Aorta (tissue), 5 donors: ENCODE results near the gene BMP4. TPM values are rescaled to one million over a fixed set of nuclear protein-coding genes. Genes with fewer than 3 reads are reported as not detected.
A peak's percentile ranks its signal among the peaks of the same experiment; 100 is the strongest.

Experiments
- ATAC-seq: fragments of 200-7000 bp; cut with Tn5 transposase; one replicate; pipeline ENCODE4 v1.9.1; 2022; ENCODE audit warnings: moderate library complexity; ENCODE audit not compliant: low FRiP score
- DNase-seq, 2 donors: peaks; one replicate each; pipeline ENCODE4 v3.0.0-alpha.2; 2020
- H3K27ac ChIP-seq, 2 donors: one replicate each; pipeline ENCODE4 v1.5.1; 2013; ENCODE audit warnings: low read length in 2 of 2, mild to moderate bottlenecking in 2 of 2, moderate library complexity in 2 of 2, control low read depth in 1 of 2, inconsistent platforms in 1 of 2, low read depth in 1 of 2
- H3K27me3 ChIP-seq, 2 donors: one replicate each; pipeline ENCODE4 v1.6.1; 2013; ENCODE audit warnings: control low read depth in 1 of 2, low read length in 1 of 2, mild to moderate bottlenecking in 1 of 2, moderate library complexity in 1 of 2; ENCODE audit not compliant: insufficient read depth in 2 of 2, control insufficient read depth in 1 of 2
- H3K36me3 ChIP-seq, 2 donors: one replicate each; pipeline ENCODE4 v1.6.1; 2013; ENCODE audit warnings: control low read depth in 1 of 2, low read length in 1 of 2, mild to moderate bottlenecking in 1 of 2; ENCODE audit not compliant: insufficient read depth in 2 of 2, control insufficient read depth in 1 of 2
- H3K4me1 ChIP-seq, 2 donors: one replicate each; pipeline ENCODE4 v1.6.1; 2013; ENCODE audit warnings: low read length in 2 of 2, control low read depth in 1 of 2, mild to moderate bottlenecking in 1 of 2, moderate library complexity in 1 of 2; ENCODE audit not compliant: insufficient read depth in 2 of 2, control insufficient read depth in 1 of 2
- H3K4me3 ChIP-seq, 2 donors: one replicate each; pipeline ENCODE4 v1.5.1; 2013; ENCODE audit warnings: low read length in 2 of 2, control low read depth in 1 of 2, mild to moderate bottlenecking in 1 of 2
- H3K9me3 ChIP-seq: one replicate; pipeline ENCODE4 v1.6.1; 2013; ENCODE audit warnings: mild to moderate bottlenecking, low read length; ENCODE audit not compliant: control insufficient read depth
- WGBS, 2 donors: extraction: QIAGEN DNeasy Blood & Tissue Kit; methylation state at CpG; one replicate each; pipeline ENCODE4 v1.1.7; 2013; 5-methylcytosine and 5-hydroxymethylcytosine counted together
- intact Hi-C, 2 donors: fragments of 100-400 bp; cut with DNase I; formaldehyde crosslinking; loops; one replicate each; pipeline versions ENCODE4 v1.14.2 to v1.15.0; 2022
- long read RNA-seq, 2 donors: library from polyadenylated mRNA; unstranded; transcript quantifications; one replicate each; pipeline ENCODE4 v2.0.0, GENCODE V29; 2020 to 2021
- polyA plus RNA-seq, 2 donors: library from polyadenylated mRNA; stranded (reverse); fragments of 200-250 nt; gene quantifications; one replicate each; pipeline ENCODE4 v1.2.3, GENCODE V29; 2013
- total RNA-seq, 2 donors: library from RNA; stranded (reverse); fragmentation: NEBNext Ultra II Directional; extraction: Animal tissue kit (Norgen Biotek cat#: 25700); gene quantifications; one replicate each; pipeline ENCODE4 v1.2.1, GENCODE V29; 2021
- donor health status: healthy with polysubstance abuse.
- donor health status: Bipolar disorder and iron deficiency.
- donor health status: DM: no; HTN: no; CAD: no.
- donor health status: DM: no; HTN: no; CAD: no.
- donor health status: DM: yes; HTN: yes; CAD: no.

BMP4 gene
- total RNA-seq: 10 to 100 TPM in 1 of 2 donors, 1 to 10 TPM in 1; 7.8 to 28.5 TPM
- polyA plus RNA-seq: 10 to 100 TPM in 1 of 2 donors, 1 to 10 TPM in 1; 9.1 to 16.6 TPM
- long read RNA-seq, donor 1, transcript BMP4-206 (4 exons, 1,708 nt): minor isoform, 11 of 38 reads
- long read RNA-seq, donor 1, transcript BMP4-201 (4 exons, 1,917 nt): major isoform, 17 of 38 reads
- long read RNA-seq, donor 1, partial matches to known transcripts: 2 of 38 reads
- long read RNA-seq, donor 1, other reads (novel, unspliced or antisense): 4 of 38 reads
- long read RNA-seq, donor 2, transcript BMP4-206 (4 exons, 1,708 nt): major isoform, 7 of 20 reads
- long read RNA-seq, donor 2, partial matches to known transcripts: 1 of 20 reads
- long read RNA-seq, donor 2, other reads (novel, unspliced or antisense): 6 of 20 reads

DNA sequence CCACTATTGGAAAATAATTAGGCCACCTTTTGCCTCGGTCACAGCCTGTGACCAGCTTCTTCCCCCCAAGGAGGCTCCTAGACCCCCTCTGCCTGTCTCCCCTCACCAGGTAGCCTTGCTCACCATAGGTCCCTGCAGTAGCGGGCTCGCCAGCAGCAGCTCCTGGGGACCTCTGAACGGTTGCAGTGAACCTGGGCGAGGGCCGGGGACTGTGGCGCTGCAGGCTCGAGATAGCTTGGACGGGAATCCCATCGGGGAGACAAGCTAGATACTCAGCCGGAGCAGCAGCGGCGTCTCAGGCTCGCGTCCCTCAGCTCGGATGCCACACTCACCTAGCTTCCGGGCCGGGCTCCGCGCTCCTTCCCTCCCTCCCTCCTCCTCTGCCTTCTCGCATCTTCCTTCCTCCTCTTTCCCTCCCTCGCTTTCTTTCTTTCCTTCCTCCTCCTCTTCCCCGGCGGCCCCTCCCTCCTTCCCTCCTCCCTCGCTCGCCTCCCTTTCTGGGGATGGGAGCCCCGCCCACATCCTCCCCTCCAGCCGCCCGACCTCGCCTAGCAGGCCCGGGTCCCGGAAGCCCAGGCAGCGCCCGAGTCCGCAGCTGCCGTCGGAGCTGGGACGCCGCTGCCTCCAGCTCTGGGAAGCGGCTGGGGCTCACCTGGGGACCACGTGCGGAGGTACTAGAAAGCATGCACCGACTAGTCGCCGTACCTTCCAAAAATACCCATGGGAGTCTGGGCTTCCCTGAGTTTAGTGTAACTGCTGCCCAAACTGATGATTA is at the start of gene BMP4:
Gene BMP4 (minus strand): TSS at position 399 of the 775 bp plus-strand sequence. CDS start 4,603 bp downstream, outside the sequence.
- intact Hi-C loops: loop anchor here (5.0 to 10.0 kb wide), 3 partner anchors 216 to 378 kb away; no protein-coding TSS in a partner anchor
- ATAC-seq: peak; percentile 79
- no peaks in the 10 kb centered on the region for H3K27me3 ChIP-seq
- peak; percentile 91 to 92 for DNase-seq
- peak within 1 kb of the TSS in 1 of 2 donors; percentile 29 for H3K27ac ChIP-seq
- no peaks in the 10 kb centered on the region for H3K9me3 ChIP-seq
- peak within 1 kb of the TSS; percentile 55 to 72 for H3K4me3 ChIP-seq
- WGBS, 2 donors: 12 to 13% methylated on average over 44 to 45 of the region's 45 CpGs
- no peaks in the 10 kb centered on the region for H3K36me3 ChIP-seq
- no peaks in the 10 kb centered on the region for H3K4me1 ChIP-seq

DNA sequence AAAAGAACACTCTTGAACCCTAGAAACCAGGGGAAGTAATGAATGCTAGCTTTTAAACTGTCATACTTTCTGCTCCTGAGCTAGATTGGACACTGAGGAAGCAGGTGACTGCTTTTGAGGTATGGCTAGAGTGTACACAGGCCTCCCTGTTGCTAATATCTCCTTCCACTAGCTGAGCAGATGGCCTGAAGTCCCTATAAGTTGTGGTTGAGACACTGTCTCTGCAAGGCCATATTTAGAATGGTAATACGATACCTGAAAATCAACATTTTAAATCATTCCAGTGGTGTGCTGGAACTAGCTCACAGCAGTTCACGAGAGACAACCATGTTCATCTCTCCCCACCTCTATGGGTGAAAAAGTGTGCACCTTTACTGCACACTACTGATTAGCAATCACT is 46.4 kb upstream of the BMP4 start:
- Histone ChIP-seq H3K36me3 (no peaks in the 10 kb centered on the region), H3K9me3 (no peaks in the 10 kb centered on the region), H3K4me1 (peaks cover 0 to 3% of the 10 kb centered on the region in 2 donors), H3K4me3 (no peak overlapping the region), H3K27me3 (no peaks in the 10 kb centered on the region), H3K27ac (no peak overlapping the region)
- DNase-seq (no peak), ATAC-seq (no peak)
- intact Hi-C loops: loop anchor here in 1 of 2 donors (5.0 kb wide), 1 partner anchor 51 kb away; no protein-coding TSS in a partner anchor
- WGBS, 2 donors: 91 to 98% methylated on average over 2 of the region's 2 CpGs

DNA sequence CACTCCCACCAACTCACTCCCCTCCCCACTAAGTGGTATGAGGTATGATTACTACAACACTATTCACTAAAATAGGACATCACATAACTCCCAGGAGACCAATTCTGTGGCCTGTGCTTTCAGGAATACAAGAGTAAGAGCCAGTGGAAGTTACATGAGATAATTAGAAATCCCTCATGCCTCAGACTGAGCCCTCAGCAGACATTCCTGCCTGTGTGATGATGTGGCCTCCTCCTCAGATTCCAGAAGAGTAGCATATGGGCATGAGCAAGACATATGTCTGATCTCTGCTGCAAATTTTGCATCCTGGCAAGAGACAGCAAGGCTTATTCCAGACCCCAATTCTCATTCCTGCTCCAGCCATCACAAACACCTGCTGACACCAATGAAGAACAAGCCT is 46.0 kb upstream of the BMP4 start:
- ATAC-seq (no peak), DNase-seq (no peak)
- Histone ChIP-seq H3K4me1 (peaks cover 0 to 3% of the 10 kb centered on the region in 2 donors), H3K4me3 (no peak overlapping the region), H3K27me3 (no peaks in the 10 kb centered on the region), H3K36me3 (no peaks in the 10 kb centered on the region), H3K27ac (no peak overlapping the region), H3K9me3 (no peaks in the 10 kb centered on the region)
- intact Hi-C loops: loop anchor here in 1 of 2 donors (5.0 kb wide), 1 partner anchor 50 kb away; no protein-coding TSS in a partner anchor

DNA sequence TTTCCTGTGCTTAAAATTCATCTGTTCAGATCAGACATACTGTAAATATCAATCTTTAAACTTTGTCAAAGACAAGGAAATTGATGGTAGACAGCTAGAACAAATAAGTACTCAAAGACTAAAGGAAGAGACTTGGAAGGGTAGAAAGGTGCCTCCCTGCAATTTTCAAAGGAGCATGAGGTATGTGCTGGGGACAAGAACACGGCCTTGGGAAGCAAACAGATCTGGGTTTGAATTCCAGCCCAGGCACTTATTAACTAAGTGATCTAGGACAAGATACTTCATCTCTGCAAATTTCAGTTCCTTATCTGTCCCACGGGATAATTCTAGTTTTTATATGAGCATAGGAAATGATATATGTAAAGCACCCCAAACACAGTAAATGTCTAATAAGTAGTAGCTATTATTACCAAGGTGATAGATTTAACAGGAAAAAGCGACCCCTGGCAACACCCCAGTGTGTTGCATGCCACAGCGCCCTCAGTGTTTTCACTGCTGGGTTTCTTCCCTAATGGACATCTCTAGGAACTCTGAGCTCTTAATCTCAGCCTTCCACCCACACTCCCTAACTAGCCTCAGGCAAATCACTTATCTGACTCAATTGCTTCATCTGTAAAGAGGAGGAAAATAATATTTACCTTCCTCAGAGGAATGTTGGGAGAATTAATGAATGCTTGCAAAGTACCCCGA is 44.7 kb upstream of the BMP4 start:
- DNase-seq (no peak), ATAC-seq (no peak)
- intact Hi-C loops: loop anchor here in 1 of 2 donors (5.0 kb wide), 1 partner anchor 49 kb away; no protein-coding TSS in a partner anchor
- Histone ChIP-seq H3K4me1 (peaks cover 0 to 3% of the 10 kb centered on the region in 2 donors), H3K4me3 (no peak overlapping the region), H3K27me3 (no peaks in the 10 kb centered on the region), H3K27ac (no peak overlapping the region), H3K36me3 (no peaks in the 10 kb centered on the region), H3K9me3 (no peaks in the 10 kb centered on the region)
- 80 to 89% methylated on average over 5 of the region's 5 CpGs for WGBS, 2 donors

DNA sequence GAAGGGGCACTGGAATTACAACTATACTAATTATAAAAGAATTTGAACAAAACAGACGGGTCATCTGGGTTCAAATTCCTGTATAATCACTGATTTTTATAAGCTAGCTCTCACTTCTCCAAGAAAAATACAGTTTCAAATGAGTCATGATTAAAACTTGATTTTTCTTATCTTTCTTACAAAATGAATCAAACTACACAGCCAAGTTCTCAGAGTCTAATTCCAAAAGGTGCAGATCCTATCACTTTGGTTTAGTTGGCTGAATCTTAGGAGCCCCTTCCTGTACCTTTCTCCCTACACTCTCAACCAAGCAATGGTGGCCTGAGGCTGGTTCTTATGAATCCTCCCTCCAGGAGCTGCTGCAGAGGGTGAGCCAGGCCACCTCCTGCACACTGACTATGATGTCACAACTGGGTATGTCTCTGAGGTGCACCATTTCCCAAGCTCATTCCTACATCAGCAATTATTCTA is 43.8 kb upstream of the BMP4 start:
- DNase-seq: no peak
- Histone ChIP-seq H3K4me3 (no peak overlapping the region), H3K9me3 (no peaks in the 10 kb centered on the region), H3K27ac (no peak overlapping the region), H3K27me3 (no peaks in the 10 kb centered on the region), H3K4me1 (peaks cover 0 to 3% of the 10 kb centered on the region in 2 donors), H3K36me3 (no peaks in the 10 kb centered on the region)
- intact Hi-C loops: loop anchor here in 1 of 2 donors (5.0 kb wide), 1 partner anchor 48 kb away; no protein-coding TSS in a partner anchor
- ATAC-seq: peak; percentile 50
- WGBS, 2 donors: 0 to 5% methylated on average over 1 of the region's 1 CpG

DNA sequence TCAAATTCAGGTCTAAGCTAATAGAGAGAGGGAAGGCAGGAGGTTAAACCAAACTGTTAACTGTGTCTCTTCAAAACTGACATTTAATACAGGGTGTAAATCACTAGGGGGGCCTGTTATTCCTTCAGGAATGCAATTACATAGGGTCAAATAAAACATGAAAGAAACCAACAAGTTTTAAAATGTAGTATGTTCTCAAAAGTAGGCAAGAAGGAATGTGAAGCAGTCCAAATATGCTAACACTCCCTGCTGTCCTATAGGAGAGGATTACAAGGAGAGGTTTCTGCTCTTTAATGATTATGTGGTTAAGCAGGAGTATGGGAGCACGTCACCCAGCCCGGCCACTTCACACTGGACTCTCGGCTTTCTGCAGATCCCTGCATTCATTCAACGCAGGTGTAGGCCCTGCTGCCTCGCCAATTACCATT is 42.5 kb upstream of the BMP4 start:
- Histone ChIP-seq H3K9me3 (no peaks in the 10 kb centered on the region), H3K27me3 (no peaks in the 10 kb centered on the region), H3K4me3 (no peak overlapping the region), H3K36me3 (no peaks in the 10 kb centered on the region), H3K27ac (no peak overlapping the region), H3K4me1 (peaks cover 0 to 3% of the 10 kb centered on the region in 2 donors)
- WGBS, 2 donors: 60 to 70% methylated on average over 5 of the region's 5 CpGs
- no peak for DNase-seq
- intact Hi-C loops: no loop called here
- no peak for ATAC-seq

DNA sequence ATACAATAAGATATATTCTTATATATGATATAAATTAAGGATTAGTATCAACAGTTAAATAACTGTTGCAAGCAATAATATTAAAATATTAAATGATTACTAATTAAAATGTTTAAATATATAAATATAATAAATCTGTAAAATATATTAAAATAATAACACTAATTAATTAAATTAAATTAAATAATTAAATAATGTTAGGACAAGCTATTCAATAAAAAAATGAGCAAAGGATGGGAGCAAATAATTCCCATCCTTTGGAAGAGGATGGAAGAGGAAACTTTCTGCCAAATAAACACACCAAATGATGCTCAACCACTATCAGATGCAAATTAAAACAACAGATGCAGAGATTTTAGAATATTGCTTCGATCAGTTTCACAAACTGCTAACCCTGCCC is 39.4 kb upstream of the BMP4 start:
- ATAC-seq: no peak
- H3K27me3 ChIP-seq: no peaks in the 10 kb centered on the region
- intact Hi-C loops: no loop called here
- WGBS, 2 donors: 94 to 97% methylated on average over 1 of the region's 1 CpG
- DNase-seq: no peak
- H3K9me3 ChIP-seq: no peaks in the 10 kb centered on the region
- H3K27ac ChIP-seq: no peak overlapping the region
- no peaks in the 10 kb centered on the region for H3K4me1 ChIP-seq
- H3K4me3 ChIP-seq: no peak overlapping the region
- H3K36me3 ChIP-seq: no peaks in the 10 kb centered on the region

DNA sequence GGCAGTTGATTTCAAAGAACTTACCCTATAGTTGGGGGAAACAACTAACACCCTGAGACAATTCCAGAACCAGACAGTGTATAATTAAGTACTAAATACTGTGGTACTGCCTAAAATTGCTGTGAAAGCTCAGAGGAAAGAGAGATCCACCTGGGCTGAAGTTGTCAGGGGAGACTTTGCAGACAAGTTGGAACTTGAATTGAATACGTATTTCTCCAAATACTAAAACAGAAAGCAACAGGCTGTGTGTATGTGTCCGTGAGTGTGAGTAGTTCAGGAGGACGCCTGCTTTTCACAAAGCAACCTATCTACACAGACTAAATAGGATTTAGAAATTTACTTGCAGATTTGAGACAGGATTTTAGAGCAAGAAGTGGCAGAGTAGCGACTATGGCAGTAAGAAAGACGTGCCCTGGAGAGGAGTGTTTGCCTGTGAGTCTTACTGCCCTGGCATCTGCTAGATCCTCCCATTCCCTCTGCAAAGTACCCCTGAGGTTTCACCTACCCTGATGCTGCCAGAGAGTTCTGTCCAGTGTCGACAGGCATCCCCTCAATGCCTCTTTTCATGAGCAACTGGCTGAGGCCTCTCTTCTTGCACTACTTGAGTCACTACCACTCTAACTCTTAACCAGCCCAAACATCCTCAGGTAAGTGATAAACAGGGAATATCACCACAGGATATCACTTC is 37.4 kb upstream of the BMP4 start:
- Histone ChIP-seq H3K36me3 (no peaks in the 10 kb centered on the region), H3K4me1 (no peaks in the 10 kb centered on the region), H3K27ac (no peak overlapping the region), H3K27me3 (no peaks in the 10 kb centered on the region), H3K9me3 (no peaks in the 10 kb centered on the region), H3K4me3 (no peak overlapping the region)
- DNase-seq: no peak
- intact Hi-C loops: no loop called here
- no peak for ATAC-seq
- WGBS, 2 donors: 83 to 86% methylated on average over 6 of the region's 6 CpGs
